Gastrocnemius medialis (tissue), 4 donors: Measurements from ENCODE around the gene ATF6. TPM values are rescaled to one million over a fixed set of nuclear protein-coding genes. Genes with fewer than 3 reads are reported as not detected.

ENCODE experiments used
- ATAC-seq, 2 donors: fragments of 150-250 bp; one replicate each; pipeline ENCODE4 v1.9.1; 2016
- DNase-seq, 2 donors: peaks; one replicate each; pipeline ENCODE4 v3.0.0-alpha.2; 2019
- H3K27ac ChIP-seq, 4 donors: fragments of 200-600 bp; sonication (generic); 1 replicate in 1 of 4; 2 replicates in 3 of 4; pipeline ENCODE4 v1.5.1; 2016 to 2018; ENCODE audit warnings: mild to moderate bottlenecking in 2 of 4, moderate library complexity in 1 of 4
- H3K27me3 ChIP-seq, 3 donors: fragments of 200-600 bp; sonication (generic) in 2 of 3; 1 replicate in 1 of 3; 2 replicates in 2 of 3; pipeline versions ENCODE4 v1.5.1 to v1.6.0; 2016 to 2019; ENCODE audit warnings: mild to moderate bottlenecking in 1 of 3, moderate library complexity in 1 of 3
- H3K36me3 ChIP-seq, 2 donors: fragments of 200-600 bp; sonication (generic) in 1 of 2; one replicate each; pipeline ENCODE4 v1.5.1; 2017 to 2018
- H3K4me1 ChIP-seq, 2 donors: fragments of 200-600 bp; sonication (generic) in 1 of 2; one replicate each; pipeline ENCODE4 v1.5.1; 2016 to 2017; ENCODE audit warnings: mild to moderate bottlenecking in 2 of 2
- H3K4me3 ChIP-seq, 4 donors: fragments of 200-600 bp; sonication (generic) in 3 of 4; 1 replicate in 1 of 4; 2 replicates in 3 of 4; pipeline ENCODE4 v1.5.1; 2016 to 2019; ENCODE audit warnings: mild to moderate bottlenecking in 2 of 4
- H3K9me3 ChIP-seq, 3 donors: fragments of 200-600 bp; sonication (generic) in 2 of 3; 1 replicate in 1 of 3; 2 replicates in 2 of 3; pipeline ENCODE4 v1.5.1; 2016 to 2019
- CTCF ChIP-seq, 5 experiments: fragments of 450-650 bp in 3 of 5; fragments of 200-600 bp in 2 of 5; sonication (generic) in 2 of 5; IDR thresholded peaks in 4 of 5; conservative IDR thresholded peaks in 1 of 5; 1 replicate in 4 of 5; 2 replicates in 1 of 5; pipeline ENCODE4 v1.5.1; 2016 to 2019; ENCODE audit warnings: antibody characterized with exemption in 5 of 5, mild to moderate bottlenecking in 3 of 5, moderate library complexity in 3 of 5
- POLR2A ChIP-seq, 2 donors: fragments of 450-650 bp; IDR thresholded peaks; one replicate each; pipeline ENCODE4 v1.6.1; 2017; ENCODE audit warnings: antibody characterized with exemption in 2 of 2, mild to moderate bottlenecking in 2 of 2, moderate library complexity in 2 of 2
- in situ Hi-C, 4 donors: fragments of 200-750 bp; cut with MboI; loops; one replicate each; pipeline versions ENCODE4 v1.15.0 to v1.8.0; 2017; ENCODE audit warnings: low sequenced_read_pairs in 4 of 4
- intact Hi-C: fragments of 100-400 bp; cut with DNase I; formaldehyde crosslinking; loops from one replicate; pipeline ENCODE4 v1.15.1; 2023; ENCODE audit warnings: low total_unique reads
- total RNA-seq, 4 donors: library from RNA; depleted of rRNA; stranded (reverse); fragments of >200 nt; gene quantifications; one replicate each; pipeline versions ENCODE4 v1.1.0 to v1.2.3, GENCODE V29; 2016

Gene ATF6
- total RNA-seq, 4 donors from 2014 or later = 15.3 to 20.1 (median 18.3) TPM

GRCh38 chr1:161843156-161843555 is 77.0 kb downstream of the ATF6 start:
- Histone ChIP-seq H3K36me3 (peaks cover 0 to 14% of the 10 kb centered on the region in 2 donors), H3K27ac (no peak overlapping the region), H3K9me3 (no peaks in the 10 kb centered on the region), H3K4me3 (no peak overlapping the region), H3K27me3 (no peaks in the 10 kb centered on the region), H3K4me1 (peaks cover 0 to 6% of the 10 kb centered on the region in 2 donors)
- intact Hi-C loops (no loop called here), in situ Hi-C loops (no loop called here)
- TF ChIP-seq CTCF (IDR thresholded peaks at IDR 0.05 in 4 of 5, conservative IDR thresholded peaks at IDR 0.05 in 1 of 5) (no peak), POLR2A (IDR thresholded peaks at IDR 0.05) (no peak)
- ATAC-seq (no peak), DNase-seq (no peak)

GRCh38 chr1:161844696-161845095 is 78.6 kb downstream of the ATF6 start:
- ATAC-seq (no peak), DNase-seq (no peak)
- in situ Hi-C loops = no loop called here
- TF ChIP-seq POLR2A (IDR thresholded peaks at IDR 0.05) (no peak), CTCF (IDR thresholded peaks at IDR 0.05 in 4 of 5, conservative IDR thresholded peaks at IDR 0.05 in 1 of 5) (no peak)
- H3K27me3 ChIP-seq = no peaks in the 10 kb centered on the region
- H3K4me3 ChIP-seq = no peak overlapping the region
- intact Hi-C loops = no loop called here
- H3K4me1 ChIP-seq = no peaks in the 10 kb centered on the region
- H3K36me3 ChIP-seq = peaks cover 0 to 16% of the 10 kb centered on the region in 2 donors
- no peaks in the 10 kb centered on the region for H3K9me3 ChIP-seq
- no peak overlapping the region for H3K27ac ChIP-seq

- H3K9me3 ChIP-seq = no peaks in the 10 kb centered on the region
- H3K4me3 ChIP-seq = no peak overlapping the region
- ATAC-seq (no peak), DNase-seq (no peak)
- TF ChIP-seq CTCF (IDR thresholded peaks at IDR 0.05 in 4 of 5, conservative IDR thresholded peaks at IDR 0.05 in 1 of 5) = no peak
- TF ChIP-seq POLR2A (IDR thresholded peaks at IDR 0.05) = no peak
- H3K36me3 ChIP-seq = peaks cover 0 to 47% of the 10 kb centered on the region in 2 donors
- intact Hi-C loops (no loop called here), in situ Hi-C loops (no loop called here)
- H3K4me1 ChIP-seq = no peaks in the 10 kb centered on the region
- no peaks in the 10 kb centered on the region for H3K27me3 ChIP-seq
- no peak overlapping the region for H3K27ac ChIP-seq
Measured at GRCh38 chr1:161848676-161849075, 82.6 kb downstream of the ATF6 start.

- DNase-seq (no peak), ATAC-seq (no peak)
- H3K27me3 ChIP-seq = no peaks in the 10 kb centered on the region
- no peaks in the 10 kb centered on the region for H3K9me3 ChIP-seq
- TF ChIP-seq CTCF (IDR thresholded peaks at IDR 0.05 in 4 of 5, conservative IDR thresholded peaks at IDR 0.05 in 1 of 5) (no peak), POLR2A (IDR thresholded peaks at IDR 0.05) (no peak)
- H3K36me3 ChIP-seq = peaks cover 0 to 56% of the 10 kb centered on the region in 2 donors
- intact Hi-C loops = no loop called here
- no peaks in the 10 kb centered on the region for H3K4me1 ChIP-seq
- no peak overlapping the region for H3K27ac ChIP-seq
- in situ Hi-C loops = no loop called here
- no peak overlapping the region for H3K4me3 ChIP-seq
Measured at GRCh38 chr1:161849518-161849917, 83.4 kb downstream of the ATF6 start.

- Histone ChIP-seq H3K27ac (no peak overlapping the region), H3K4me3 (no peak overlapping the region), H3K9me3 (no peaks in the 10 kb centered on the region), H3K4me1 (peaks cover 0 to 4% of the 10 kb centered on the region in 2 donors), H3K27me3 (no peaks in the 10 kb centered on the region), H3K36me3 (peaks cover 0 to 46% of the 10 kb centered on the region in 2 donors)
- no peak for ATAC-seq
- in situ Hi-C loops = loop anchor here in 1 of 4 donors (25.0 kb wide), 1 partner anchor 182 kb away; no protein-coding TSS in a partner anchor
- intact Hi-C loops = no loop called here
- no peak for DNase-seq
- TF ChIP-seq POLR2A (IDR thresholded peaks at IDR 0.05) (no peak), CTCF (IDR thresholded peaks at IDR 0.05 in 4 of 5, conservative IDR thresholded peaks at IDR 0.05 in 1 of 5) (no peak)
Measured at GRCh38 chr1:161855260-161855659, 89.1 kb downstream of the ATF6 start.
